GM19328 (cell line): ENCODE results near the gene RNF31.
"Not testable (repeated sequence)": the region's sequence is repeated elsewhere in the genome, so short reads cannot be mapped to it uniquely, and the experiment has no call there.

ENCODE experiments used
- ATAC-seq: cut with Tn5 transposase; IDR thresholded peaks from one replicate; pipeline ENCODE4 v1.9.1; 2021; ENCODE audit warnings: mild to moderate bottlenecking, moderate library complexity; ENCODE audit not compliant: unreplicated experiment

RNF31 gene

DNA sequence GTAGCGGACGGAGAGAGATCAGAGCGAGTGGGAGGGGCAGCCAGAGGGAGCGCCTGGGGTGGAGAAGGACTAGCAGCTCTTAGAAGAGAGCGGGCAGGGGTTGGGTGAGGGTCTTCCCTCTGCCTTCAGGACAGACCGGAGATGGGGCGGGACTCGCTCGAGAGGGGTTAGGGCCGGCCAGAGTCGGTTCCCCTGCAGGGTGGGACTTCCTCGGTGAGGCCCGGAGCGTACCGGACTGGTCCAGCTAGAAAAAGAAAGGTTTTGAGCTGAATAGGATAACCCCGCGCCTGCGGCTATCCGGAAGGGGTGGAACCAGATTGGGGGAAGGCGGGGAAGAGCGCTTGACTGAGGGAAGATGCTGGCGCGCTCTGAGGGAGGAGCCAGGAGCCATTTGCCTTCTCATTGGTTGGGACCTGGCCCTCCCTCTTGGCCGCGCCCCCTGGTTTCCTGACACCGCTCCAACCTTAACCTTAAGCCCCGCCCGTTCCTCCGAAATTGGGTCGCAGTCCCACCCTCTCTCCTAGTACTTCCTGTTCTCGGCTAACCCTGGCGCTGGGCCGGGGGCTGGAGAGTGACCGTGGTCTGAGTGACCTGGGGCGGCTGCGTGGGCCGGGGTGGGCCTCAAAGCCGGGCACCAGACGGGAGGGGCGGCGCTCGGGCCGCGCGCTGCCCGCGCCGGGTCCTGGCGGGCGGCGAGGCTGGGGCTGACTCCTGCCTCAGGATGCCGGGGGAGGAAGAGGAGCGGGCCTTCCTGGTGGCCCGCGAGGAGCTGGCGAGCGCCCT lies at the start of gene RNF31:
RNF31 (plus strand) TSS at position 521 of the 783 bp plus-strand sequence; CDS start at position 722, 201 bp downstream.
- ATAC-seq, result peak; percentile 81

DNA sequence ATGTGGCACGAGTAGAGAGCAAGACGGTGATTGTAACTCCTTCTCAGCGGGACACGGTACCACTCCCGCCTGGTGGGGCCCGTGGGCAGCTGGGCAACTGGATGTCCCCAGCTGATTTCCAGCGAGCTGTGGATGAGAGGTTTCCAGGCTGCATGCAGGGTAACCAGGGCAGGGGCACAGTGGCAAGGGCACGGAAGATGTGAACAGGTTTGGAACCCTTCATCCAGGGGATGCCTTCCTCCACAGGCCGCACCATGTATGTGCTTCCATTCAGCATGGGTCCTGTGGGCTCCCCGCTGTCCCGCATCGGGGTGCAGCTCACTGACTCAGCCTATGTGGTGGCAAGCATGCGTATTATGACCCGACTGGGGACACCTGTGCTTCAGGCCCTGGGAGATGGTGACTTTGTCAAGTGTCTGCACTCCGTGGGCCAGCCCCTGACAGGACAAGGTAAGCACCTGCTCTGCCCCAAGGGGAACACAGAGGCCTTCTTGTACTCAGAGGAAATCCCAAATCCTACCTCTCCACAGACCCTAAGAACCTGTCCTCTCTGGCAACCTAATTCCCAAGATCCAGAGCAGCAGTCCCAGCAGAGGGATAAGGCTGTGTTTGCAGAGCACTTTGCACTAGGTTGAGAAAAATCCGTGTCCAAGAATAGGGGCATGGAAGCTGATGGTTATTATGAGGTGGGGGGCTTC lies 48.9 kb upstream of the RNF31 start:
- ATAC-seq, result no peak

DNA sequence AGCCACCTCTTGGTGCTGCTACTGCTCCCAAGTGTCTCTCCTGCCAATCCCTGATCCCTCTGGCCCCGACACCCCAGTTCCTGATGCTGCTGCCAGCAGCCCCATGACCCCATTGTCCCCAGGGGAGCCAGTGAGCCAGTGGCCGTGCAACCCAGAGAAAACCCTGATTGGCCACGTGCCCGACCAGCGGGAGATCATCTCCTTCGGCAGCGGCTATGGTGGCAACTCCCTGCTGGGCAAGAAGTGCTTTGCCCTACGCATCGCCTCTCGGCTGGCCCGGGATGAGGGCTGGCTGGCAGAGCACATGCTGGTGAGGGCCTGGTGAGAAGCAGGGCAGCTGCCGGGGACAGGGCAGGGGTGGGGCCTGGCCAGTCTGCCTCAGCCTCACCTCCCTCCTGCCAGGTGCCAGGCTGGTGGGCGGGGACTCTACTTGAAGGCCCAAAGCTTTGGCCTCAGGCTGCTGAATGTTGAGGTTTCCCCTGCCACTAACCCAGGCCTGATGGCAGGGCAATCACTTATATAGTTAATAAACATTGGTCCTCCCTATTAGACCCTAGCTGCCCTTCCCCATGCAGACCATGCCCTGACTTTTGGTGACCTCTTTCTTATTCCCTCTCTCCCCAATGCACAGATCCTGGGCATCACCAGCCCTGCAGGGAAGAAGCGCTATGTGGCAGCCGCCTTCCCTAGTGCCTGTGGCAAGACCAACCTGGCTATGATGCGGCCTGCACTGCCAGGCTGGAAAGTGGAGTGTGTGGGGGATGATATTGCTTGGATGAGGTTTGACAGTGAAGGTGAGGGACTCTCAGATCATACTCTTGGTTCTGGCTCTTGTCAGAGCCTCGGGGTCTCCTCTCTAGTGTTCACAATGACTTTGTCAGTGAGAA lies 48.1 kb upstream of the RNF31 start:
- no peak for ATAC-seq

DNA sequence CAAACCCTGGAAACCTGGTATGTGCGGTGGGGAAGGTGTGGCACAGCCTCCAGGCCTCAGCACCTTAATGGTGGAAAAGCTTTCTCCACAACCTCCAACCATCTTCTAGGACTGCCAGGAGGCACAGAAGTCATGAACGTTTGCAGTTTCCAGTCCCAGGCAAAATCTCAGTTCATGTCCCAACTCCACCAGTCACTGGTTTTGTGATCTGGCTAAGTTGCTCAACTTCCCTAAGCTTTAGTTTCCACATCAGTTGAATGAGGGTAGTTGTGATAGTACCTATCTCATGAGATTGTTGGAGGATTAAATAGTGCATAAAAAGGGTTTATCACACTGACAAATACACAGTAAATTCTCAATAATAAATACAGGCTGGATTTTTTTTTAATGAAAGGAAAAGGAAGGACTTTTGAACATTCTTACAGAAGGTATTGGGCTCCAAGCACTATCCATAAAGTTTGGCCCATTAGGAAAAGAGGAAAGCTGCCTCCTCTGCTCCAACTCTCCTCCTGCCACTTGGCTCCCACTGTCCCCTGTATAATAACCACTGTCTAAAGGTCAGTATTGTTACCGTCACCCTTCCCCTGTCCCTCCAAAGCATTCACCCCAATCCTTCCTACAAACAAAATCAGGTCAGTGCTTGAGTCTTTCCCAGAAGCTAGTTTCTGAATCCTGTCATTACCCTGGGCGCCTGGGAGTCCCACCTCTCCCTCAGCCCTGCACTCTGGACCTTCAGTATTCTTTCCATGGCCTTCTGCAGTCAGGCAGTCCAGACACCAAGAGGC lies 46.9 kb upstream of the RNF31 start:
- no peak for ATAC-seq

DNA sequence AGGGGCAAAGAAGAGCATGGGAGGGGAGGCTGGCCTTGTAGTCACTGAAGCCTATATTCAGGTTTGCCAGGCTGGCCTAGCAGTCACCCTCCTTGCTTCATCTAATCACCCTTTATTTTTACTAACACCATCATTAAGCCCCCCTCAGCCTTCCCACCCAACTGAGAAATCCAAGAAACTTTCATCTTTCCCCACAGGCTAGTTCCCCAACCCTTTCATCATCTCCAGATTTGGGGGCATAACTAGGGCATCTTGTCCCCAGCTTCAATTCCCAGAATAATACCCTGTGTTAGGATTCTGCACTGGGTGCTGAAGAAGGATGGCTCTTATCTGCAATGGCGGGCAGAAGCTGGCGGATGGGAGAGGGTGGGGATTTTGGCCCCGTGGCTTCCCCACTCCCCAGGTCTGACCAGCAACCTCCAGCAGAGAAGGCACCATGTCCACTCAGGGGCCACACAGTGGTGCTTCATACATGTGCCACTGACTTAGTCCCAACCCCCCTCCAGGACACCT lies 46.3 kb upstream of the RNF31 start:
- no peak for ATAC-seq

DNA sequence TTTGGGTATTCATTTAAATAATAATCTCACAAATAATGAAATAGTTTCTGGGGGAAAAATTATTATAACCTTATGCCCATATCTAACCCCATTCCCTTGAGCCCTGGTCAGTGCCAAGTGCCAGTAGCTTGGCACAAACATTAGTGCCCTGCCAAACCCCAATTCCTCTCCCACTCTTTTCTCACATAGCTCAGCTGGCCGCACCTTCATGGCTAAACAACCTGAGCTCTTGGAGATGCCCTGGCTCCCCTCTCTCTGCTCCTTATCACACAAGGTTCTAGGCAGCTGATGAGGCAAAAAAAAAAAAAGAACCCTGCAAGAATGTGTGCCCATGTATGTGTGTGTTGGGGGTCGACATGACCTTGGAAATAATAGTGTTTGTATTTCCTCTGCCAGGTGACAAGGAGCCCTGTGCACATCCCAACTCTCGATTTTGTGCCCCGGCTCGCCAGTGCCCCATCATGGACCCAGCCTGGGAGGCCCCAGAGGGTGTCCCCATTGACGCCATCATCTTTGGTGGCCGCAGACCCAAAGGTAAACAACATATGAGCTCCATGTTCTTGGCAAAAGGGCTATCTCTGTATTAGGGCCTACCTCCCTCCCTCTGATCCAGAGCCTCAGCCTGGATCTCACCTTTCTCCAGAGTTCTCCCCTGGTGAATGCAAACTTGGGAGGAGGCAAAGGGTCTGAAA lies 44.8 kb upstream of the RNF31 start:
- ATAC-seq, result no peak

DNA sequence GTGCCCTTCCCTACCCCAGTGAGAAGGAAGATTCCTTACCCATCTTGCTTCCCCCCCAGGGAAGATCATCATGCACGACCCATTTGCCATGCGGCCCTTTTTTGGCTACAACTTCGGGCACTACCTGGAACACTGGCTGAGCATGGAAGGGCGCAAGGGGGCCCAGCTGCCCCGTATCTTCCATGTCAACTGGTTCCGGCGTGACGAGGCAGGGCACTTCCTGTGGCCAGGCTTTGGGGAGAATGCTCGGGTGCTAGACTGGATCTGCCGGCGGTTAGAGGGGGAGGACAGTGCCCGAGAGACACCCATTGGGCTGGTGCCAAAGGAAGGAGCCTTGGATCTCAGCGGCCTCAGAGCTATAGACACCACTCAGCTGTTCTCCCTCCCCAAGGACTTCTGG lies 43.8 kb upstream of the RNF31 start:
- no peak for ATAC-seq

DNA sequence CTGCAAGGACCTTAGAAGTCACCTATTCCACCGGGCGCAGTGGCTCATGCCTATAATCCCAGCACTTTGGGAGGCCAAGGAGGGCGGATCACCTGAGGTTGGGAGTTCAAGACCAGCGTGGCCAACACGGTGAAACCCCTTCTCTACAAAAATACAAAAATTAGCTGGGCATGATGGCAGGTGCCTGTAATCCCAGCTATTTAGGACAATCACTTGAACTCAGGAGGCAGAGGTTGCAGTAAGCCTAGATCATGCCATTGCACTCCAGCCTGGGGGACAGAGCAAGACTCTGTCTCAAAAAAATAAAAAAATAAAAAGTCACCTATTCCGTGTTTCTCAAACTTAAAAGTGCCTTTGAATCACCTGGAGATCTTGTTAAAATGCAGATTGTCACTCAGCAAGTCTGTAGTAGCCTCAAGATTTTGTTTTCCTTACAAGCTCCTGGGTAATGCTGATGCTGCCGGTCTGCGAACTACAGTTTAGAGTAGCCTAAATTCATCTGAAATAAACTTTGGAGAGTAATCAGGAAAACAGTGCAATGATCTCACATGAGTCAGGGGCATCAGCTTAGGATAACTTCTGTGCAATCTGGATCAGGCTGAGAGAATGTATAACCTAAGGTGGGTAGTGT lies 41.6 kb upstream of the RNF31 start:
- ATAC-seq, result not testable (repeated sequence)

DNA sequence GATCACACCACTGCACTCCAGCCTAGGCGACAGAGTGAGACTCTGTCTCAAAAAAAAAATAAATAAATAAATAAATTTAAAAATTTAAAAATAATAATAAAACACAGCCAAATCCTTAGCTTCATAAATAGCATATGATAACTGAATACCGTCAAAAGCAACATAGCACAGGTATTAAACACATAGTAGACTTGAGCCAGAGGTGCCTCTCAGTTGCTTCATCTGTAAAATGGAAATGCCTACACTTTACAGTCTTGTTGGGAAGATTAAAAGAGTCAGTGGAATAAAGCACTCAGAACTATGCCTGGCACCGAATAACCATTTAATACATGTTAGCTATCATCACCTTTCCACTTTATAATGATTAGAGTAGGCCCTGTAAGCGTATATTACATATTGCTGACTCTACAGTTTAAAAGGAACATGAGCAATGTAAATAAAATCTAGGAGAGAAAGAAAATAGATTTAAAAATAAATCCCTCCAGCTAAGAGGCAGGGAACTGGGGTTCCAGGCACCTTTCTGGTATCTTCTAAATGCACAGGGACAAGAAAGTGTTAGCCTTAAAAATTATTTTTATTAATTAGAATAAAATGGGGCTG lies 40.5 kb upstream of the RNF31 start:
- no peak for ATAC-seq

DNA sequence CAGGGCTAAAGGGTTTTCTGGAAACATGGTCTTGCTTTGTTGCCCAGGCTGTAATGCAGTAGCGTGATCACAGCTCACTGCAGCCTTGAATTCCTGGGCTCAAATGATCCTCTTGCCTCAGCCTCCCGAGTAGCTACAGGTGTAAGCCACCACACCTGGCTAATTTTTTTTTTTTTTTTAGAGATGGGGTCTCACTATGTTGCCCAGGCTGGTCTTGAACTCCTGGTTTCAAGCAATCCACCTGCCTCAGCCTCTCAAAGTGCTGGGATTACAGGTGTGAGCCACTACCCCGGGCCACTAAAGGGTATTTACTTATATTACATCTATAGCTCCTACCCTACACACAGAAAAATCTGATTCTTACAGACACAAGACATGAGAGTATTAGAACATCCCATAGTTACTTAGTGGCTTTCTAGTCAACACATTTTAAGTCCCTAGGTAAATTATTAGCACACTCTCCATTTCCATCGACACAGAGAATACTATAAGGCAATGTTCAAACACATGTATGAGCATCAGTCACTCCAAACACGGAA lies 38.9 kb upstream of the RNF31 start:
- peak; percentile 33 for ATAC-seq

DNA sequence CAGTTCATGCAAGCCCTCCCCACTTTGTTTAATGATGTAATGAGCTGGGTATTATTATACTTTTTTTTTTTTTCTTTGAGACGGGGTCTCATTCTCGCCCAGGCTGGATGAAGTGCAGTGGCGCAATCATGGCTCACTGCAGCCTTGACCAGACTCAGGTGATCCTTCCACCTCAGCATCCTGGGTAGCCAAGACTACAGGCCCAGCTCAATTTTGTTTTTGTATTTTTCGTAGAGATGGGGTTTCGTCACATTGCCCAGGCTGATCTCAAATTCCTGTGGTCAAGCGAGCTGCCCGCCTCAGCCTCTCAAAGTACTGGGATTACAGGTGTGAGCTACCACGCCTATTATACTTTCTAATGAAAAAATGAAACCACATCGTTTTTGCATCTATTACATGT lies 37.2 kb upstream of the RNF31 start:
- ATAC-seq, result no peak

DNA sequence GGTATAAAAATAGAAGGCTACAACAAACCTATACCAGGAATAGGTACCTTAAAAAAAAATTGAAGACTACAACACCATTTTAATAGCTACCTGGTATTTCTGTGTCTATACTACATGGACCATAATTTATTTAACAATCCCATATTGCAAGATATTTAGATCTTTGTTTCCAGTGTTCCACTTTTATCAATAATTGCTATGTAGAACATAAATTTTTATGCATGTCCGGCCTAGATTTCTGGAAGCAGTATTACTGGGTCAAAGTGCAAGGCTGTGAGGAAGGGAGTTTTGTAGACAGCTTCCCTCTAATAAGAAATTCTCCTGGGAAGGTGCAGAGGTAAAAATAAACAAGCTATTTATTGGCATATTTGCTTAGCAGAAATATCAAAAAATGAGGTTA lies 36.8 kb upstream of the RNF31 start:
- no peak for ATAC-seq

DNA sequence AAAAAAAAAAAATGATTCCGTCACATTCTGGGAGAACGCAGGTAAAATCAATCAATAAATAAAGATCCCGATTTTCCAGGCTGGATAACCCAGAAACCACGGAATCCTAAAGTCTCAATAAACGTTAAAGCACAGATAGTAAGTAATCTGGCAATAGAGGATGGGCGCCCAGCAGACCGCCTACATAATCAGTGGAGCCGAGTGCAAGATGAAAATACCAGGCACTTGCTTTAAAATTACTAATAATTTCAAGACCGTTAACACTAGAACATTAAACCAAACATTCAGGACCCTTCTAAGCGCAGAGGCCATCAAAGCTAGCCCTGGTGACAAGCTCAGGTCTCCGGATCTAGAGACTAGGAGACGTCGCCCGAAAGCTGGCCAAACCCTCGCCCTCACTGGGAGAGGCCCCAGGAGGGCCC lies 33.9 kb upstream of the RNF31 start:
- ATAC-seq, result no peak

DNA sequence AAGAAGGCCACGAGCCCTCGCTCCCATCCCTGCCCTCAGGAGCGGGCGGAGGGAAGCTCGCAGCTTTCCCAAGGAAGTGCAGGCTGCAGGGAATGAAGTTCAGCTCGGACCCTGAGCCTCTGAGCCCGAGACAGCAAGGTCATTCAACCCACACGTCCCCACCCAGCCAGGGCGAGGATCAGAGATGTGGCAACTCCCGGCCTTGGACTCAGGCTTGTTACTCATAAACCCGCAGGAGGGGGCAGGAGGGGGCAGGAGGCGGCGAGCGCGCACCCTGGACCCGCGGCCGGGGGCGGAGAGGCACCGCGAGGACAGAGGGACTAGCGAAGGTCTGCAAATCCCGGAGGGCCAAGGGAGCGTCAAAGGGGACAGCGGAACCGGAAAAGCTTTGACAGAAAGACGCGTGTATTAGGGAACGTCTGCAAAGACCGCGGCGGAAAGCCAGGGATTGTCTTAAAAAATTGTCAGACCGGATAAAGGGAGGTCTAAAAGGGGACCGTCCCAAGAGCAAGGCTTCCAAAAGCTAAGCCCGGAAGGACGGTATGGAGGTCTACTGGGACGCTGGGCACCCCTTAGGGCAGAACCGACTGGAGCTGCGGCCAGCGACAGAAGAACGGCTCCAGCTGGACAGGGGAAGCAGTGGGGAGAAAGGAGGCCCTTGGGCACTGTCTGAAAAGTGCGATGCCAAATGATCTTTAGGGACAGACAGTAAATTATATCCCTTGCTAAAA lies 33.3 kb upstream of the RNF31 start:
- ATAC-seq, result peak; percentile 21

DNA sequence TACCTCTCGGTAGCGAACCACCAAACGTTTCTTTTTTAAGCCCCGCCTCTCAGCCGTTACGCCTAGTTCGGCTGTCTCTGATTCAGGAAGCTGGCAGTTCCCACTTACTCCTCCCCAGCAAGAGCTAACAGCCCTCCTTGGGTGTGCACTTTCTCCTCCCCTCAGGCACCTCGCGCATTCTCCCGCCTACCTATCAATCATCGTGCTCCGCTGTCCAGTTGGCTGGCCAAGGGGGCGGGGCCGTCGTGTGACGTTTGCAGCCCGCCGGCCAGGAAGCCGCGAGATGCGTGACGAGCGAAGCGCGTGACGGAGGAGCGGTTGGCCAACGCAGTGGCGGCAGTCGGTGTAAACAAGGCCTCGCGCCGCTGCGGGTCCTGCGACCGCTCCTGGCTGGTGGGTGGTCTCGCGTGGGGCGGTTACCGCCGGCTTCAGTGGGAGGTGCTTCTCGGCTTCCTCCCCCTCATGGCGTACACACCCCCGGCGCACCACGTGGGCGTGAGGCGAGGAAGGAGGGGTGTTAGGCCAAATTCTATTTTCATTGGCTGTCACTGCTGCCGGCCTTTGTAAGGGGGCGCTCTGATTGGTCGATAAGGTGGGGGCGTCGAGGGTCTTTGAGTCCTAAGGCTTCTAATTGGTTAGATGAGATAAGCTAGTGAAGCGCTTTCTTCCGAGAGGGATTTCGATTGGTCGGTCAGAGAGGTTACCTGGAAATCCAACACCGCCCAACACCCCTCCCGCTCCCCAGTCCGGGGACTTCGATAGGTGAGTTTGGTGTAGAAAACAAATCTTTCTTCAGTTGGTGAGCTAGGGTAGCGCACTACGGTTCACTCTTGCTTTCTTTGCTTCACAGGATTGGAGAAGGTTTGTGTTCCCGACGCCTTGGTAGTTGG lies 32.5 kb upstream of the RNF31 start, which contains the start of the genes DCAF11 and NRL:
DCAF11 (plus strand) TSS at position 246 of the 890 bp plus-strand sequence. CDS start 818 bp downstream, outside the sequence.
NRL (minus strand) TSS at position 418 of the 890 bp plus-strand sequence. CDS start 32,101 bp downstream, outside the sequence.
- peak; percentile 86 for ATAC-seq

DNA sequence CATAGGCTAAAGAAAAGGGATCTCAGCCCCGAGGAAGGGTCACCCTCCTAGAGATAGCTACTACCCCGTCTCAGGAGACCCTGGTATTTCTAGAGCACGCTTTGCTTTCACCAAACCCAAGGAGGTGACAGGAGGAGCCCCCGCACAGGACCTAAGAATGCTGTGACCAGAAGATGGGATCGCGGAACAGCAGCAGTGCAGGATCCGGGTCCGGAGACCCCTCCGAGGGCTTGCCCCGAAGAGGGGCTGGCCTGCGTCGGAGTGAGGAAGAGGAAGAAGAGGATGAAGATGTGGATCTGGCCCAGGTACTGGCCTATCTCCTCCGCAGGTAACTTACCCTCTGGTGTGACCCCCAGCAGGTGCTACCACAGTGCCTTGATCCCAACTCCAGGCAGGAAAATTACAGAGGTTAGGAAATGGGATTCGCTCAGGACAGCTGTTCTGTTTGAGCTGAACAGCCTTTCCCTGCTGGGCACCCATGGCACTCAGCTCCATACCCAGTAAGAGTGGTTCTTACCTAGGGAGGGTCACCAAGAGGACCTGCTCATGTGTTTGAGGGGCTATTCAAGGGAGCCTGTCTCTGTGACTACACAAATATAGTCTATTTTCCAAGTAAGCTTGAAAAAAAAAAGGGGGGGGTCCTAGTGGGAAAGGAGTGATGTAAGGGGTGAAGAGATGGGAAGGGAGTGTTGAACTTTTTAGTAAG lies 31.7 kb upstream of the RNF31 start:
- ATAC-seq, result no peak
